HCT116 (cell line): Measurements from ENCODE around the gene ZNF592.

Experiments used
- EZH2 ChIP-seq: fragments of 200-600 bp; sonication (generic); IDR thresholded peaks from 2 replicates; pipeline ENCODE4 v1.6.1; 2017; ENCODE audit warnings: antibody characterized with exemption, mixed run types
- JUND ChIP-seq: IDR thresholded peaks from 2 replicates; pipeline ENCODE4 v1.6.1; 2012

DNA sequence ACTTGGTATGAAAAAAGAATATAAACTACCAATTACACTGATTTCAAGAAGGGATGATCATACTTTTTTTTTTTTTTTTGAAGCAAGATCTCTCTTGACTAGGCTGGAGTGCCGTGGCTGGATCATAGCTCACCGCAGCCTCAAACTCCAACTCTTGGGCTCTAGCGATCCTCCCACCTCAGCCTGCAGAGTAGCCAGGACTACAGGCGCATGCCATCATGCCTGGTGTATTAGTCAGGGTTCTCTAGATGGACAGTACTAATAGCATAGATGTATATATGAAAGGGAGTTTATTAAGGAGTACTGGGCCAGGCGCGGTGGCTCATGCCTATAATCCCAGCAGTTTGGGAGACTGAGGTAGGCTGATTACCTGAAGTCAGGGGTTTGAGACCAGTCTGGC lies 21.0 kb upstream of the ZNF592 start:
- TF ChIP-seq JUND: no peak
- no peak for TF ChIP-seq EZH2
